ENCODE data around the gene NFATC4.

DNA sequence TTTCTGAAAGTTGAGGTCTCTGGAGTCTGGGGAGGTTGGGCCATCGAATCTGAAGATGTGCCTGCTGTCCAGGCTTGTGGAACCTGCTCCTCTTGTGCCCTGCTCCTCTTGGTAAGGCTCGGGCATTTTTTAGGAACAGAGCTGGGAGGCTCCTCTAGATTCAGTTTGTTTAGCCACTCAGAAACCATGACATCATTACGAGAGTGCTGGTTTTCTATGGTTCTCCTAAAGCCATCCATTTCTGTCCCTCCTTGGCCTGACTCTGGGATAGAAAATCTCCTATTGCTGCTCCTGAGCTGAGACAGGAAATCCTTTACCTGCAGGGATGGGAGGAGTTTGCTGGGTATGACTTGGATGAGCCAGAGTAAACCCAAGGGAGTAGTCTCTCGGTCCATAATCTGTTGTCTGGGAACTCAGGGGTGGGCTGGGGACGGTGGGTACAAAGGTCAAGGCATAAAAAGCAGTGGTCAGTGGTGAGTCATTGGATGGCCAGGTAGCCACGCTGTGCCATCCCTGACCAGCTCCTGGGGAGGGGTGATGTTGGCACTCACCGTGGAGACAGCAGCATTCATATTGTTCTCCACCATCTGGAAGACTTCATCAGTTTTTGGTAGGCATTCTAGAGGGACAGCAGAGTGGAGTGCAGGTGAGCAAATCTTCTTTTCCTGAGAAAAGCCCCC, 30.7 kb upstream of the NFATC4 start:
- TF ChIP-seq CTCF (IDR thresholded peaks at IDR 0.05; ENCODE audit: borderline replicate concordance, extremely low read depth, low read length, poor library complexity, severe bottlenecking) (no peak), EZH2 (IDR thresholded peaks at IDR 0.05; ENCODE audit: borderline replicate concordance, low read depth, low read length, severe bottlenecking) (no peak)

All from DND-41 (cell line).